ENCODE measurements around the gene PTGES2.

PTGES2 gene

GRCh38 chr9:128163027-128163515, 35.5 kb upstream of the PTGES2 start:
- DNase-seq (ENCODE audit: insufficient read length) (no peak), FAIRE-seq (no peak)
- TF ChIP-seq POLR2AphosphoS5 (IDR thresholded peaks at IDR 0.05; ENCODE audit: low read depth, low read length) (no peak), POLR2A (IDR thresholded peaks at IDR 0.05; ENCODE audit: low read depth, low read length) (no peak), TAF1 (IDR thresholded peaks at IDR 0.05; ENCODE audit: borderline replicate concordance, low read depth, low read length) (no peak)

GRCh38 chr9:128162215-128163026, 34.9 kb upstream of the PTGES2 start:
- no peak for DNase-seq (ENCODE audit: insufficient read length)
- FAIRE-seq = no peak
- TF ChIP-seq POLR2A (IDR thresholded peaks at IDR 0.05; ENCODE audit: low read depth, low read length) = no peak

- FAIRE-seq (no peak), DNase-seq (ENCODE audit: insufficient read length) (no peak)
- no peak for TF ChIP-seq TAF1 (IDR thresholded peaks at IDR 0.05; ENCODE audit: borderline replicate concordance, low read depth, low read length)
- no peak for TF ChIP-seq POLR2AphosphoS5 (IDR thresholded peaks at IDR 0.05; ENCODE audit: low read depth, low read length)
- no peak for TF ChIP-seq POLR2A (IDR thresholded peaks at IDR 0.05; ENCODE audit: low read depth, low read length)
These were observed 33.8 kb upstream of the PTGES2 start for GRCh38 chr9:128161215-128161902.

GRCh38 chr9:128160603-128160987, 33.1 kb upstream of the PTGES2 start:
- TF ChIP-seq TAF1 (IDR thresholded peaks at IDR 0.05; ENCODE audit: borderline replicate concordance, low read depth, low read length) = no peak
- TF ChIP-seq POLR2A (IDR thresholded peaks at IDR 0.05; ENCODE audit: low read depth, low read length) = no peak
- no peak for TF ChIP-seq POLR2AphosphoS5 (IDR thresholded peaks at IDR 0.05; ENCODE audit: low read depth, low read length)
- no peak for FAIRE-seq
- DNase-seq (ENCODE audit: insufficient read length) = peak; percentile 52

GRCh38 chr9:128159784-128160602, 32.5 kb upstream of the PTGES2 start, which contains the start of gene BBLN:
TSS of gene BBLN (plus strand) at chr9:128160265. CDS start at chr9:128160408, 143 bp downstream.
- FAIRE-seq (peak; percentile 79), DNase-seq (ENCODE audit: insufficient read length) (peak; percentile 99)
- peak; percentile 85 for TF ChIP-seq POLR2AphosphoS5 (IDR thresholded peaks at IDR 0.05; ENCODE audit: low read depth, low read length)
- TF ChIP-seq TAF1 (IDR thresholded peaks at IDR 0.05; ENCODE audit: borderline replicate concordance, low read depth, low read length) = peak; percentile 65; the same call in 1 of the 2 replicates
- TF ChIP-seq POLR2A (IDR thresholded peaks at IDR 0.05; ENCODE audit: low read depth, low read length) = peak; percentile 93

GRCh38 chr9:128159522-128159783, 31.9 kb upstream of the PTGES2 start:
- DNase-seq (ENCODE audit: insufficient read length) (no peak), FAIRE-seq (no peak)
- no peak for TF ChIP-seq POLR2AphosphoS5 (IDR thresholded peaks at IDR 0.05; ENCODE audit: low read depth, low read length)
- no peak for TF ChIP-seq TAF1 (IDR thresholded peaks at IDR 0.05; ENCODE audit: borderline replicate concordance, low read depth, low read length)
- no peak; the same call in 1 of the 2 replicates for TF ChIP-seq POLR2A (IDR thresholded peaks at IDR 0.05; ENCODE audit: low read depth, low read length)

GRCh38 chr9:128155736-128156500, 28.4 kb upstream of the PTGES2 start:
- no peak for DNase-seq (ENCODE audit: insufficient read length)
- FAIRE-seq = no peak
- TF ChIP-seq POLR2AphosphoS5 (IDR thresholded peaks at IDR 0.05; ENCODE audit: low read depth, low read length) (no peak), TAF1 (IDR thresholded peaks at IDR 0.05; ENCODE audit: borderline replicate concordance, low read depth, low read length) (no peak), POLR2A (IDR thresholded peaks at IDR 0.05; ENCODE audit: low read depth, low read length) (no peak)

- FAIRE-seq (peak; percentile 89), DNase-seq (ENCODE audit: insufficient read length) (no peak)
- TF ChIP-seq POLR2AphosphoS5 (IDR thresholded peaks at IDR 0.05; ENCODE audit: low read depth, low read length) (no peak), POLR2A (IDR thresholded peaks at IDR 0.05; ENCODE audit: low read depth, low read length) (no peak), TAF1 (IDR thresholded peaks at IDR 0.05; ENCODE audit: borderline replicate concordance, low read depth, low read length) (no peak)
These were observed 26.6 kb upstream of the PTGES2 start for GRCh38 chr9:128153947-128154695.

- no peak for TF ChIP-seq TAF1 (IDR thresholded peaks at IDR 0.05; ENCODE audit: borderline replicate concordance, low read depth, low read length)
- FAIRE-seq (no peak), DNase-seq (ENCODE audit: insufficient read length) (no peak)
These were observed 25.8 kb upstream of the PTGES2 start for GRCh38 chr9:128153060-128153946.
